ENCODE data around the gene XIRP1. TPM values are rescaled to one million over a fixed set of nuclear protein-coding genes. Genes with fewer than 3 reads are reported as not detected.

The XIRP1 gene
- total and polyA plus RNA-seq, 2 of the 13 experiments (the other 11 are each of a cell fraction or from before 2014, with no cell fraction given): not detected

DNA sequence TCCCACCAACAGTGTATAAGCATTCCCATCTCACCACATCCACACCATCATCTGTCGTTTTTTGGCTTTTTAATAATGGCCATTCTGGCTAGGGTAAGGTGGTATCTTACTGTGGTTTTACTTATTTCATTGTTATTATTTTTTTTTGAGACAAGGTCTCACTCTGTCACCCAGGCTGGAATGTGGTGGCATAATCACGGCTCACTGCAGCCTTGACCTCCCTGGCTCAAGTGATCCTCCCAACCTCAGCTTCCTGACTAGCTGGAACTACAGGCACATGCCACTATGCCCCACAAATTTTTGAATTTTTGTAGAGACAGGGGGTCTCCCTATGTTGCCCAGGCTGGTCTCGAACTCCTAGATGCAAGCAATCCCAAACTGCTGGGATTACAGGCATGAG lies 28.0 kb downstream of the XIRP1 start:
- CTCF ChIA-PET (ENCODE audit: low intra/inter-chr PET ratio, low total read pairs): no interaction called here
- no peak overlapping the region for H2AFZ ChIP-seq (ENCODE audit: low read length)
- H3K9me3 ChIP-seq (ENCODE audit: low read length): no peaks in the 10 kb centered on the region
- no peaks in the 10 kb centered on the region for H3K36me3 ChIP-seq (replicated peaks in 1 of 2; ENCODE audit: control insufficient read depth in 1 of 2, insufficient read depth in 2 of 2, low read length in 2 of 2)
- no peaks in the 10 kb centered on the region for H4K20me1 ChIP-seq (ENCODE audit: insufficient read depth, low read length)
- H3K4me2 ChIP-seq (ENCODE audit: low read depth, low read length): no peak overlapping the region
- WGBS (ENCODE audit: low lambda C conversion rate): 3% methylated on average over 3 of the region's 3 CpGs
- ATAC-seq (no peak), DNase-seq (ENCODE audit: low spot score) (no peak), FAIRE-seq (no peak)
- no peak overlapping the region for H3K27ac ChIP-seq (ENCODE audit: extremely low read length, insufficient read depth, low read length)
- intact Hi-C loops (cut with micrococcal nuclease; ENCODE audit: unreplicated experiment): no loop called here
- no peak overlapping the region for H3K4me3 ChIP-seq (replicated peaks in 1 of 3; ENCODE audit: insufficient read depth in 1 of 3, low read depth in 2 of 3, low read length in 3 of 3)
- H3K4me1 ChIP-seq (ENCODE audit: insufficient read depth, low read length): peaks cover 7% of the 10 kb centered on the region
- H3K9ac ChIP-seq (ENCODE audit: insufficient read depth, low read depth, low read length): no peak overlapping the region
- TF ChIP-seq TEAD3 (CRISPR knock-in tag; optimal IDR thresholded peaks at IDR 0.05; ENCODE audit: borderline replicate concordance): peak; percentile 55
- no peak for TF ChIP-seq ETV5 (CRISPR knock-in tag; IDR thresholded peaks at IDR 0.05; ENCODE audit: borderline replicate concordance)
- TF ChIP-seq, protein P1, sequence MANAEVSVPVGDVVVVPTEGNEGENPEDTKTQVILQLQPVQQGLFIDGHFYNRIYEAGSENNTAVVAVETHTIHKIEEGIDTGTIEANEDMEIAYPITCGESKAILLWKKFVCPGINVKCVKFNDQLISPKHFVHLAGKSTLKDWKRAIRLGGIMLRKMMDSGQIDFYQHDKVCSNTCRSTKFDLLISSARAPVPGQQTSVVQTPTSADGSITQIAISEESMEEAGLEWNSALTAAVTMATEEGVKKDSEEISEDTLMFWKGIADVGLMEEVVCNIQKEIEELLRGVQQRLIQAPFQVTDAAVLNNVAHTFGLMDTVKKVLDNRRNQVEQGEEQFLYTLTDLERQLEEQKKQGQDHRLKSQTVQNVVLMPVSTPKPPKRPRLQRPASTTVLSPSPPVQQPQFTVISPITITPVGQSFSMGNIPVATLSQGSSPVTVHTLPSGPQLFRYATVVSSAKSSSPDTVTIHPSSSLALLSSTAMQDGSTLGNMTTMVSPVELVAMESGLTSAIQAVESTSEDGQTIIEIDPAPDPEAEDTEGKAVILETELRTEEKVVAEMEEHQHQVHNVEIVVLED (CRISPR knock-in tag; IDR thresholded peaks at IDR 0.05; ENCODE audit: borderline replicate concordance): no peak
- peak in 1 of 2 experiments; percentile 31; a peak in 1 of 4 replicates for TF ChIP-seq NR2F1 (CRISPR knock-in tag; IDR thresholded peaks at IDR 0.05)
- no peak for TF ChIP-seq ZNF460 (CRISPR knock-in tag; IDR thresholded peaks at IDR 0.05; ENCODE audit: borderline replicate concordance)
- TF ChIP-seq NR2F6 (IDR thresholded peaks at IDR 0.05): peak; percentile 27; the same call in 1 of the 2 replicates
- no peak for TF ChIP-seq NR2F6 (CRISPR knock-in tag; IDR thresholded peaks at IDR 0.05)
- TF ChIP-seq REXO4 (CRISPR knock-in tag; IDR thresholded peaks at IDR 0.05; ENCODE audit: borderline replicate concordance): no peak
- peak; percentile 37; the same call in 1 of the 2 replicates for TF ChIP-seq RARA (CRISPR knock-in tag; IDR thresholded peaks at IDR 0.05)
- peaks cover 0 to 3% of the 10 kb centered on the region in 2 experiments; a peak in 3 of 5 replicates for H3K27me3 ChIP-seq (ENCODE audit: control insufficient read depth in 1 of 2, insufficient read depth in 2 of 2, low read length in 2 of 2)
- in situ Hi-C loops (cut with HindIII; ENCODE audit: extremely low pct_ligation_motif_present, low pct_unique_long_range_greater_than_20kb): no loop called here
- no peaks in the 10 kb centered on the region for H3K79me2 ChIP-seq (ENCODE audit: insufficient read depth, low read length)
- POLR2A ChIA-PET: no interaction called here
- no TSS peak for BruUV-seq (replicated peaks)
